ENCODE data around the gene MMP17.

MMP17 gene

GRCh38 chr12:131893605-131894312 lies 65.6 kb downstream of the MMP17 start:
- H3K4me3 ChIP-seq (ENCODE audit: insufficient read depth, low read depth, low read length, poor library complexity, severe bottlenecking): no peak overlapping the region
- H3K36me3 ChIP-seq (ENCODE audit: control insufficient read depth, insufficient read depth, low read length): no peaks in the 10 kb centered on the region
- H3K4me1 ChIP-seq (ENCODE audit: control insufficient read depth, insufficient read depth, low read length, poor library complexity, severe bottlenecking): peaks cover 19% of the 10 kb centered on the region
- no peak for DNase-seq
- no peaks in the 10 kb centered on the region for H3K9me3 ChIP-seq (ENCODE audit: control insufficient read depth, low read length)
- H3K27me3 ChIP-seq (replicated peaks; ENCODE audit: control insufficient read depth, insufficient read depth, low read length, poor library complexity, severe bottlenecking): no peaks in the 10 kb centered on the region
- H3K27ac ChIP-seq (ENCODE audit: insufficient read depth, low read length, poor library complexity, severe bottlenecking): no peak overlapping the region

- Histone ChIP-seq H3K36me3 (ENCODE audit: control insufficient read depth, insufficient read depth, low read length) (no peaks in the 10 kb centered on the region), H3K27me3 (replicated peaks; ENCODE audit: control insufficient read depth, insufficient read depth, low read length, poor library complexity, severe bottlenecking) (no peaks in the 10 kb centered on the region), H3K4me3 (ENCODE audit: insufficient read depth, low read depth, low read length, poor library complexity, severe bottlenecking) (peak within 1 kb of the TSS; percentile 75), H3K9me3 (ENCODE audit: control insufficient read depth, low read length) (no peaks in the 10 kb centered on the region), H3K27ac (ENCODE audit: insufficient read depth, low read length, poor library complexity, severe bottlenecking) (peak within 1 kb of the TSS; percentile 71), H3K4me1 (ENCODE audit: control insufficient read depth, insufficient read depth, low read length, poor library complexity, severe bottlenecking) (peaks cover 19% of the 10 kb centered on the region)
- peak; percentile 84 to 88 (median 87) for DNase-seq
Measured at GRCh38 chr12:131894313-131894860, 66.2 kb downstream of the MMP17 start, which contains the start of gene ULK1. Gene ULK1, plus strand, starts transcription at chr12:131894622. Its CDS starts 380 bp downstream, at chr12:131895002.

- peak overlapping the region; percentile 63 for H3K27ac ChIP-seq (ENCODE audit: insufficient read depth, low read length, poor library complexity, severe bottlenecking)
- H3K27me3 ChIP-seq (replicated peaks; ENCODE audit: control insufficient read depth, insufficient read depth, low read length, poor library complexity, severe bottlenecking): no peaks in the 10 kb centered on the region
- H3K4me1 ChIP-seq (ENCODE audit: control insufficient read depth, insufficient read depth, low read length, poor library complexity, severe bottlenecking): peaks cover 19% of the 10 kb centered on the region
- H3K9me3 ChIP-seq (ENCODE audit: control insufficient read depth, low read length): no peaks in the 10 kb centered on the region
- DNase-seq: no peak
- peak overlapping the region; percentile 75 for H3K4me3 ChIP-seq (ENCODE audit: insufficient read depth, low read depth, low read length, poor library complexity, severe bottlenecking)
- no peaks in the 10 kb centered on the region for H3K36me3 ChIP-seq (ENCODE audit: control insufficient read depth, insufficient read depth, low read length)
Measured at GRCh38 chr12:131894981-131895639, 66.9 kb downstream of the MMP17 start.

DNA sequence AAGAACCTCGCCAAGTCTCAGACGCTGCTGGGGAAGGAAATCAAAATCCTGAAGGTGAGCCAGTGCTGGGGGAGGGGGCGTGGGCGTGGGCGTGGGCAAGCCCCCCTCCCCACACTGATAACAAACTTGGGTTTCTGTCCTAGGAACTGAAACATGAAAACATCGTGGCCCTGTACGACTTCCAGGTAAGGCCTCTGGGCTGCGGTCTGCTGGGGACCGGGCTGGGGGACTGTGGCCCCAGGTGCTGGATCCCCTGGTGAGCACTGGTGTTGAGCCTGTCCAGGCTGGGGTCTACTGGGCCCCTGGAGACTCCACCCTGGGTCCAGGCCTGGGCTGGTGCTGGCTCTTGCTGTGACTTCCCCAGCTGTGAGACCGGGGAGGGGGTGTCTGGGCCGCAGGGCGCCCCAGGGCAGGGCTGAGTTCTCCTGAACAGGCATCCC lies 67.5 kb downstream of the MMP17 start:
- peaks cover 19% of the 10 kb centered on the region for H3K4me1 ChIP-seq (ENCODE audit: control insufficient read depth, insufficient read depth, low read length, poor library complexity, severe bottlenecking)
- DNase-seq: no peak
- H3K36me3 ChIP-seq (ENCODE audit: control insufficient read depth, insufficient read depth, low read length): no peaks in the 10 kb centered on the region

DNA sequence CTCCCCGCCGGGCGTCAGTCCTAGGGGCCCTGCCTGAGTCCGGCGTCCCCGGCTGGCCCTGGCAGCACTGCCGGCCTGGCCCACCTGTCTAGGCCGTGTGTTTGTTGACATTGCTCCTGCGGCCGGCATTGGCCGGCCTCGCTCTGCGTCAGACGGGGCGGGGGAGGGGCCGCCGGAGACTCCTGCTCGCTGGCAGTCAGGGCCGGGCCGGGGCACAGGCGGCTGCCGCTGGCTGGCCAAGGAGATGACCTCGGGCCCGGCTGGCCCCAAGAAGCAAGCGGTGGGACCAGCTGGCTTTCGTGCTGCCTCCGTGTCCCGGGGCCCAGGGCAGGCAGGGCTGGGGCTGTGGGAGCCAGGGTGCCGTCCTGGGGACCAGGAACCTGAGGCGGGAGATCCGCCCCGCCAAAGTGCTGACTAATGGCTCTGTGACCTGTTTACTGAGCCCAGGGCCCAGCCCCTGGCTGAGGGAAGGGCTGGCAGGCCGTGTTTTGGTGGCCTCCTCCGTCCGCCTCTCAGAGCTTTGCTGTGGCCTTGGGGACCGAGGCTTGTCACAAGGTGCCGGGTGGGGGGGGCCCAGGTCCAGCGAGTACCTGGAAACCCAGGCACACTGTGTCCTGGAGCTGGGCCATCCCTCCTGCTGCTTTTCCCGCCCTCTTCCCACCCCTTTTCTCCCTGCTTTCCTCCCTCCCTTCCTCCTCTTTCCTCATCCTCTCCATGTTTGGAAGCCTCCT lies 68.1 kb downstream of the MMP17 start:
- DNase-seq: peak; percentile 36 to 61 (median 47)
- Histone ChIP-seq H3K4me3 (ENCODE audit: insufficient read depth, low read depth, low read length, poor library complexity, severe bottlenecking) (peak overlapping the region; percentile 75), H3K27me3 (replicated peaks; ENCODE audit: control insufficient read depth, insufficient read depth, low read length, poor library complexity, severe bottlenecking) (no peaks in the 10 kb centered on the region), H3K9me3 (ENCODE audit: control insufficient read depth, low read length) (no peaks in the 10 kb centered on the region), H3K27ac (ENCODE audit: insufficient read depth, low read length, poor library complexity, severe bottlenecking) (peak overlapping the region; percentile 63), H3K4me1 (ENCODE audit: control insufficient read depth, insufficient read depth, low read length, poor library complexity, severe bottlenecking) (peaks cover 19% of the 10 kb centered on the region), H3K36me3 (ENCODE audit: control insufficient read depth, insufficient read depth, low read length) (no peaks in the 10 kb centered on the region)

More for the DNA sequence above, 67.5 kb downstream of the MMP17 start:
- Histone ChIP-seq H3K27ac (ENCODE audit: insufficient read depth, low read length, poor library complexity, severe bottlenecking) (peak overlapping the region; percentile 63), H3K27me3 (replicated peaks; ENCODE audit: control insufficient read depth, insufficient read depth, low read length, poor library complexity, severe bottlenecking) (no peaks in the 10 kb centered on the region), H3K9me3 (ENCODE audit: control insufficient read depth, low read length) (no peaks in the 10 kb centered on the region), H3K4me3 (ENCODE audit: insufficient read depth, low read depth, low read length, poor library complexity, severe bottlenecking) (peak overlapping the region; percentile 75)

- Histone ChIP-seq H3K4me1 (ENCODE audit: control insufficient read depth, insufficient read depth, low read length, poor library complexity, severe bottlenecking) (peaks cover 19% of the 10 kb centered on the region), H3K27me3 (replicated peaks; ENCODE audit: control insufficient read depth, insufficient read depth, low read length, poor library complexity, severe bottlenecking) (no peaks in the 10 kb centered on the region), H3K27ac (ENCODE audit: insufficient read depth, low read length, poor library complexity, severe bottlenecking) (no peak overlapping the region), H3K36me3 (ENCODE audit: control insufficient read depth, insufficient read depth, low read length) (no peaks in the 10 kb centered on the region), H3K9me3 (ENCODE audit: control insufficient read depth, low read length) (no peaks in the 10 kb centered on the region), H3K4me3 (ENCODE audit: insufficient read depth, low read depth, low read length, poor library complexity, severe bottlenecking) (peak overlapping the region; percentile 75)
- no peak for DNase-seq
Measured at GRCh38 chr12:131896811-131897270, 68.6 kb downstream of the MMP17 start.

DNA sequence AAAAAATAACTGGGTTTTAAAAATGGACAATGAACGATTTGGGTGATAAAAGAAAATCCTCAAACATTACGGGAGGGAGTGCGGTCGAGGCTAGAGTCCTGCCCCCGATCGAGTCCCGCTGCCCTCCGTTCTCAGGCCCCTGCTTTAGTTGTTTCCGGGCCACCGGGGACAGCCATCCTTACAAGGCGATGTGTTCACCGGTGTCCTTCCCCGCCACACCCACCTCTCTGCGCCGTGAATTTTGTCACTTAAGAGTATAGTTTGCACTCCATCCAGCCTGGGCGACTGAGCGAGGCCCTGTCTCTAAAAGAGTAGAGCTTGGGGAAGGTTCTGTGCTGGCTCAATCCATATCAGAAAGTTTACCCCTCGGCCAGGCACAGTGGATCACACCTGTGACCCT lies 69.1 kb downstream of the MMP17 start:
- no peaks in the 10 kb centered on the region for H3K36me3 ChIP-seq (ENCODE audit: control insufficient read depth, insufficient read depth, low read length)

GRCh38 chr12:131897875-131898274 lies 69.7 kb downstream of the MMP17 start:
- H3K36me3 ChIP-seq (ENCODE audit: control insufficient read depth, insufficient read depth, low read length): peaks cover 3% of the 10 kb centered on the region
- H3K27ac ChIP-seq (ENCODE audit: insufficient read depth, low read length, poor library complexity, severe bottlenecking): no peak overlapping the region
- no peaks in the 10 kb centered on the region for H3K9me3 ChIP-seq (ENCODE audit: control insufficient read depth, low read length)
- H3K27me3 ChIP-seq (replicated peaks; ENCODE audit: control insufficient read depth, insufficient read depth, low read length, poor library complexity, severe bottlenecking): no peaks in the 10 kb centered on the region
- peaks cover 19% of the 10 kb centered on the region for H3K4me1 ChIP-seq (ENCODE audit: control insufficient read depth, insufficient read depth, low read length, poor library complexity, severe bottlenecking)
- no peak overlapping the region for H3K4me3 ChIP-seq (ENCODE audit: insufficient read depth, low read depth, low read length, poor library complexity, severe bottlenecking)
- DNase-seq: no peak

More for the DNA sequence above, 69.1 kb downstream of the MMP17 start:
- Histone ChIP-seq H3K27ac (ENCODE audit: insufficient read depth, low read length, poor library complexity, severe bottlenecking) (no peak overlapping the region), H3K9me3 (ENCODE audit: control insufficient read depth, low read length) (no peaks in the 10 kb centered on the region), H3K4me1 (ENCODE audit: control insufficient read depth, insufficient read depth, low read length, poor library complexity, severe bottlenecking) (peaks cover 19% of the 10 kb centered on the region), H3K27me3 (replicated peaks; ENCODE audit: control insufficient read depth, insufficient read depth, low read length, poor library complexity, severe bottlenecking) (no peaks in the 10 kb centered on the region), H3K4me3 (ENCODE audit: insufficient read depth, low read depth, low read length, poor library complexity, severe bottlenecking) (no peak overlapping the region)
- no peak for DNase-seq

GRCh38 chr12:131900397-131900796 lies 72.2 kb downstream of the MMP17 start:
- H3K27ac ChIP-seq (ENCODE audit: insufficient read depth, low read length, poor library complexity, severe bottlenecking): no peak overlapping the region
- DNase-seq: no peak
- no peaks in the 10 kb centered on the region for H3K9me3 ChIP-seq (ENCODE audit: control insufficient read depth, low read length)
- peaks cover 3% of the 10 kb centered on the region for H3K36me3 ChIP-seq (ENCODE audit: control insufficient read depth, insufficient read depth, low read length)
- H3K27me3 ChIP-seq (replicated peaks; ENCODE audit: control insufficient read depth, insufficient read depth, low read length, poor library complexity, severe bottlenecking): no peaks in the 10 kb centered on the region
- H3K4me1 ChIP-seq (ENCODE audit: control insufficient read depth, insufficient read depth, low read length, poor library complexity, severe bottlenecking): peaks cover 22% of the 10 kb centered on the region
- no peak overlapping the region for H3K4me3 ChIP-seq (ENCODE audit: insufficient read depth, low read depth, low read length, poor library complexity, severe bottlenecking)
